NB4 (cell line): Measurements from ENCODE around the gene SERTAD3.
"Not testable (repeated sequence)": the region's sequence is repeated elsewhere in the genome, so short reads cannot be mapped to it uniquely, and the experiment has no call there.

Experiments
- DNase-seq: peaks from one replicate; pipeline ENCODE4 v3.0.0; 2010; ENCODE audit warnings: low read depth
- H3K4me3 ChIP-seq: one replicate; pipeline ENCODE4 v1.5.1; 2011; ENCODE audit warnings: mild to moderate bottlenecking, low read depth, low read length, moderate library complexity
- CTCF ChIP-seq: IDR thresholded peaks from one replicate; pipeline ENCODE4 v1.5.1; 2012; ENCODE audit warnings: low read depth, low read length
- MAX ChIP-seq: IDR thresholded peaks from 2 replicates; pipeline ENCODE4 v1.6.1; 2011; ENCODE audit warnings: low read depth, low read length
- MYC ChIP-seq: IDR thresholded peaks from 2 replicates; pipeline ENCODE4 v1.6.1; 2011; ENCODE audit warnings: low read depth, low read length
- POLR2A ChIP-seq: IDR thresholded peaks from 2 replicates; pipeline ENCODE4 v1.6.1; 2011; ENCODE audit warnings: mild to moderate bottlenecking; ENCODE audit not compliant: insufficient read length; ENCODE audit errors: extremely low read depth

The SERTAD3 gene

GRCh38 chr19:40444000-40444824, at the start of gene SERTAD3:
Gene SERTAD3, minus strand, starts transcription at chr19:40444335. Its CDS starts 2,255 bp downstream, at chr19:40442080.
- H3K4me3 ChIP-seq = peak within 1 kb of the TSS; percentile 93
- no peak for TF ChIP-seq CTCF
- peak; percentile 67 for TF ChIP-seq POLR2A
- peak; percentile 92 for DNase-seq

- DNase-seq = no peak
These were observed 49.6 kb upstream of the SERTAD3 start for GRCh38 chr19:40493778-40494177.

GRCh38 chr19:40492274-40492673, 48.1 kb upstream of the SERTAD3 start:
- TF ChIP-seq MAX (no peak), MYC (no peak), POLR2A (no peak), CTCF (no peak)

More at GRCh38 chr19:40493778-40494177, 49.6 kb upstream of the SERTAD3 start:
- TF ChIP-seq MYC (no peak), POLR2A (no peak), MAX (no peak), CTCF (no peak)
- no peak overlapping the region for H3K4me3 ChIP-seq

GRCh38 chr19:40489882-40490230, 45.7 kb upstream of the SERTAD3 start:
- TF ChIP-seq MYC (no peak), POLR2A (no peak), CTCF (no peak), MAX (no peak)
- no peak overlapping the region for H3K4me3 ChIP-seq
- no peak for DNase-seq

More at GRCh38 chr19:40492274-40492673, 48.1 kb upstream of the SERTAD3 start:
- no peak overlapping the region for H3K4me3 ChIP-seq
- DNase-seq = no peak

- no peak overlapping the region for H3K4me3 ChIP-seq
- DNase-seq = no peak
- TF ChIP-seq MYC (no peak), CTCF (no peak), POLR2A (no peak), MAX (no peak)
These were observed 41.9 kb upstream of the SERTAD3 start for GRCh38 chr19:40486017-40486416.

- DNase-seq, H3K4me3 ChIP-seq: not testable (repeated sequence)
These were observed 31.9 kb upstream of the SERTAD3 start for GRCh38 chr19:40475878-40476644.
